ENCODE data around the gene TNFAIP1. TPM values are rescaled to one million over a fixed set of nuclear protein-coding genes. Genes with fewer than 3 reads are reported as not detected.

Gene TNFAIP1
- total RNA-seq, 1 experiment from 2014 or later: 49.4 TPM

GRCh38 chr17:28366605-28367004 lies 31.0 kb downstream of the TNFAIP1 start:
- TF ChIP-seq CTCF (IDR thresholded peaks at IDR 0.05; ENCODE audit: unreplicated experiment): no peak
- H3K27ac Mint-ChIP-seq (ENCODE audit: unreplicated experiment): no peak overlapping the region
- H3K36me3 Mint-ChIP-seq (ENCODE audit: insufficient read depth, unreplicated experiment): peaks cover 16% of the 10 kb centered on the region
- H3K27me3 Mint-ChIP-seq (ENCODE audit: unreplicated experiment): no peaks in the 10 kb centered on the region
- H3K9me3 Mint-ChIP-seq (ENCODE audit: low read depth, unreplicated experiment): no peaks in the 10 kb centered on the region
- BruUV-seq (replicated peaks): no TSS peak
- H3K4me3 Mint-ChIP-seq (ENCODE audit: low read depth, unreplicated experiment): no peak overlapping the region
- peaks cover 14% of the 10 kb centered on the region for H3K4me1 Mint-ChIP-seq (ENCODE audit: low read depth, unreplicated experiment)
- DNase-seq: no peak
- intact Hi-C loops (cut with micrococcal nuclease; ENCODE audit: unreplicated experiment): no loop called here
- CTCF ChIA-PET: interaction anchor here (0.6 kb wide), 1 partner anchor 15 kb away, joined by 3 read pairs; no protein-coding TSS in a partner anchor

GRCh38 chr17:28367641-28368305 lies 32.2 kb downstream of the TNFAIP1 start:
- TF ChIP-seq CTCF (IDR thresholded peaks at IDR 0.05; ENCODE audit: unreplicated experiment): no peak
- no peak overlapping the region for H3K27ac Mint-ChIP-seq (ENCODE audit: unreplicated experiment)
- peaks cover 14% of the 10 kb centered on the region for H3K4me1 Mint-ChIP-seq (ENCODE audit: low read depth, unreplicated experiment)
- H3K4me3 Mint-ChIP-seq (ENCODE audit: low read depth, unreplicated experiment): no peak overlapping the region
- CTCF ChIA-PET: interaction anchor here (1.0 kb wide), 1 partner anchor 21 kb away, joined by 3 read pairs; no protein-coding TSS in a partner anchor
- peaks cover 1% of the 10 kb centered on the region for H3K27me3 Mint-ChIP-seq (ENCODE audit: unreplicated experiment)
- H3K9me3 Mint-ChIP-seq (ENCODE audit: low read depth, unreplicated experiment): no peaks in the 10 kb centered on the region
- BruUV-seq (replicated peaks): no TSS peak
- peaks cover 20% of the 10 kb centered on the region for H3K36me3 Mint-ChIP-seq (ENCODE audit: insufficient read depth, unreplicated experiment)
- intact Hi-C loops (cut with micrococcal nuclease; ENCODE audit: unreplicated experiment): no loop called here
- no peak for DNase-seq

- BruUV-seq (replicated peaks): no TSS peak
- no peaks in the 10 kb centered on the region for H3K9me3 Mint-ChIP-seq (ENCODE audit: low read depth, unreplicated experiment)
These were observed 32.8 kb downstream of the TNFAIP1 start for GRCh38 chr17:28368306-28368831.

More at GRCh38 chr17:28368306-28368831, 32.8 kb downstream of the TNFAIP1 start:
- H3K4me1 Mint-ChIP-seq (ENCODE audit: low read depth, unreplicated experiment): peaks cover 14% of the 10 kb centered on the region
- no peak for TF ChIP-seq CTCF (IDR thresholded peaks at IDR 0.05; ENCODE audit: unreplicated experiment)
- CTCF ChIA-PET: interaction anchor here (1.0 kb wide), 1 partner anchor 22 kb away, joined by 3 read pairs; no protein-coding TSS in a partner anchor
- DNase-seq: no peak
- H3K4me3 Mint-ChIP-seq (ENCODE audit: low read depth, unreplicated experiment): no peak overlapping the region
- no peak overlapping the region for H3K27ac Mint-ChIP-seq (ENCODE audit: unreplicated experiment)
- peaks cover 22% of the 10 kb centered on the region for H3K36me3 Mint-ChIP-seq (ENCODE audit: insufficient read depth, unreplicated experiment)
- intact Hi-C loops (cut with micrococcal nuclease; ENCODE audit: unreplicated experiment): no loop called here
- peaks cover 7% of the 10 kb centered on the region for H3K27me3 Mint-ChIP-seq (ENCODE audit: unreplicated experiment)

Measured in Calu3 (cell line).